Smooth muscle cell of the brain vasculature (primary cell): ENCODE measurements around the gene TMEM258.
A peak's percentile ranks its signal among the peaks of the same experiment; 100 is the strongest.

Experiments
- DNase-seq: peaks from one replicate; pipeline ENCODE4 v3.0.0-alpha.2; 2012; ENCODE audit warnings: low read depth, low spot score

The TMEM258 gene

GRCh38 chr11:61820174-61820573 lies 27.8 kb upstream of the TMEM258 start:
- no peak for DNase-seq

GRCh38 chr11:61817471-61818202 lies 25.2 kb upstream of the TMEM258 start:
- DNase-seq: no peak

DNA sequence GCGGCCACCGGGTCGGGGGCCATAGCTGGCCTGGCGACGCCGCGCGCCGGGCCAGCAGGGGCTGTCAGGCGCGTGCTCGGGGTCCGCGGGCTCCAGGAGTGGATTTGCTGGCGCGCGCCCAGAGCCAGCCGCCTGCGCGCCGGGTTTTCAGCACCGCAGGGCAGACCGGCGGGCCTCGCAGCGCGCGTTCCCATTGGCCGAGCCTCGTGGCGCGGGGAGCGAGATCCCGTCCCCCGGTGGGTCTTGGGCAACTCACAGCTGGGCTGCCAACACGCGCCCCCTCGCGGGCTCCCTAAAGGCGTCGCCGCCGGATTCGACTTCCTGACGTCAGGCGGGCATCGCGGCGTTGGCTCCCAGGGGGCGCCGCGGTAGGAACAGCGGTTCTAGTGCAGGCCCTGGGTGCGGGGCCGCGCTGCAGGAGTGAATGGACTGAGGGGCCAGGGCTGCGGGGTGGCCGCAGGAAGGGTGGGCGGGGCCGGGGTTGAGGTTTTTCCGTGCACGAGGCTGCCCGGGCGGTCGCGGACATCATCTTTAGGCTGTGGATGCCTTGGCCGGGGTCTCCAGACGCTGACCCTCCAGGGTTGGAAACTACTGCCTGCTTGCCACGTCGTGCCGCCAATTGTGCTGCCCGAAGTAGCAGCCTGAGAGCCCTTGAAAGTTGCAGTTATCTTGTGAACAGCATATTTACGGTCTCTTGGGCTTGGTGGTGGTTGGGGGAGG lies 24.5 kb upstream of the TMEM258 start, which contains the start of gene FADS1:
FADS1 (minus strand) TSS at position 268 of the 720 bp plus-strand sequence; CDS start at position 194, 74 bp downstream.
- peak; percentile 67 for DNase-seq

GRCh38 chr11:61815790-61816735 lies 23.7 kb upstream of the TMEM258 start:
- DNase-seq: no peak

DNA sequence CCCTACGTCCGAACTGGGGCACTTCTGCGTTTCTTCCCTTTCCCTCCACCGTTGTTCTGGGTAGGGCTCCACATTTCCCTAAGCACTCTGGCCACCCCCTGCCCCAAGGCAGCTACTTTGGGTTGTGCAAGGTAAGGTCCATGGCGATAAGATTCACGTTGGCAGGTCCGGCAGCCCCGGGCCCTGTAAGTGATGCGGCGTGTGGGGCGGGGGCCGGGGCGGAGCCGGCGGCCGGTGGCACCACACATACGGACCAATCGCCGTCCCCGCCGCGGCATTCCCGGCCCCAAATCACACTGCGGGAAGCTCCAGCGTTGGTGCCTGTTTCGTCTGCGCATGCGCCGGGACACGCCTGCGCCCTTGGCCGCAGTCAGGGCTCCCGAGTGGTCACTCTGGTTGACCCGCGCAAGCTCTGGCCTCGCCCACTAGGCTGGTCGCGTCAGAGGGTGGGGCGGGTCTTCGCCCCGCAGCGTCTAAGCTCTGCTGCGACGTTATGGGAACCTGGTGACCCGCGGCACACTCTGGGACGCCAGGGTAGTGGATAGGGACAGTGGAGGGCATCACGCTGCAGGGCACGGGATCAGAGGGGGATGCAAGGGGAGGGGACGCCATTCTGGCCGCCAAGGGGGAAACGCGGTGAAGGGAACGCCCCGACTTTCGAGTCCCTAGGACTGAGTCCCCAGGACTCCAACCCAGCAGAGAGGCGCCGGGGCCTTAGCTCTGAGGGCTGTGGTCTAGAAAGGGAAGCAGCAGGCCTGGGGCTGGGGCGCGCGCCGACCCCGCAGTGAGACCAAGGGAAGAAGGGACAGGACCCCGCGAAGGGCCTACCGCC lies 22.8 kb upstream of the TMEM258 start:
- peak; percentile 91 for DNase-seq

GRCh38 chr11:61814247-61814957 lies 22.0 kb upstream of the TMEM258 start:
- no peak for DNase-seq

DNA sequence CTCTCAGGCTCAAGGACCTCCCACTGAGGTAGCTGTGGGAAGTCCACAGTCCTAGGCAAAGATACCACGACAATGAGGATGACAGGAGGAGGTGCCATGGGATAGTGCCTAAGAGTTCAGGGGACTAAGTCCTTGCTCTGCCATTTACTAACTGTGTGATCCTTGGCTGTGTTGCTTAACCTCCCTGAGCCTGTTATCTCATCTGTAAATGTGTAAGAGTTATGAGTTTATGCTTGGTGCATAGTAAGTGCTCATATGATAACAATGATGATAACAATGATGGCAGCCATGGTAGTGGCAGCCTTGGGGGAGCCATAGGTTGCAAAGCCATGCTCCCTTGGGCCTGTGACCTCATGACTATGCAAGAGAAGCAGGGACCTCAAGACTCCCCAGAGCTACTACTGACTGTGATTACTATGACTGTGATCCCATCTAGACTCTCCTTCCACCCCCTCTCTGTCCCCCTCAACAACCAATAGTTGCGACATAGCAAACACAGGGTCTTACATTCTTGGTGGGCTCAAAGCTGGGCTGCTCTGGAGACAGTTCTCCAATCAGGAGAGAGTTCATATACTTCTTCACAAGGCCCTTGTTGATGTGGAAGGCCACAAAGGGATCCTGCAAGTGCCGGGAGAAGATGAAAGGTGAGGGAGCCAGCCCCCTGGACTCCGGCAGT lies 20.5 kb upstream of the TMEM258 start:
- DNase-seq: no peak

DNA sequence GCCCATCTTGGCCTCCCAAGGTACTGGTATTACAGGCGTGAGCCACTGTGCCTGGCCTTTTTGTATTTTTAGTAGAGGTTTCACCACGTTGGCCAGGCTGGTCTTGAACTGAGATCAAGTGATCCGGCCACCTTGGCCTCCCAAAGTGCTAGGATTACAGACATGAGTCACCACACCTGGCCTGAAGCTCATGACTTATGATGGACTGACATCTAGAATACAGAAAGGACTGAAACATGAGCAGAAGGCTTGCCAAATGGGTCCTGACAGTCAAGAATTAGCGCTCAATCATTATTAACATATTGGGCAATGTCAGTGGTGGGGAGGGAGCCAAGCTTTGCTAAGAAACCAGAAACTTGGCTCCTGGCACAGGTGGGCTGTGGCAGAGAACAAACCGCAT lies 19.4 kb upstream of the TMEM258 start:
- no peak for DNase-seq

DNA sequence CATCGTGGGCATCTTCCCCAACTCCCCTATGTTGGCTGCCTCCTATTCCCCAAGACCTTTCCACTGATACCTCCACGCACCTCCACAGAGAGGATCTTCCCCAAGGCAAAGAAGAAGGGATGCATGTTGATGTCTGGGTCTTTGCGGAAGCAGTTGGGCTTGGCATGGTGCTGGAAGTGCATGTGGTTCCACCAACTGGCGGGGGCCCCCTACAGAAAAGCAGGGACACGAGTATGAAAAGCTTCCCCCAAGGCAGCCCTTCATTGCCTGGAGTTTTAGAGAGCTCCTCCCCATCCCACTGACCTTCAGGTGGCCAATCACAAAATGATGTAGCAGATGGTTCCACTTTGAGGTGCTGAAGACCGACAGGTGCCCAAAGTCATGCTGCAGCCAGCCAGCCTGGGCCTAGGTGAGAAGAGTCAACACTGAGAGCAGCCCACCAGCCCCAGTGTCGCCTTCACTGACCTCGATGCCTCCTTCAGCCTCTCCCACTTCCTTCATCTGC lies 18.3 kb upstream of the TMEM258 start:
- DNase-seq: no peak

DNA sequence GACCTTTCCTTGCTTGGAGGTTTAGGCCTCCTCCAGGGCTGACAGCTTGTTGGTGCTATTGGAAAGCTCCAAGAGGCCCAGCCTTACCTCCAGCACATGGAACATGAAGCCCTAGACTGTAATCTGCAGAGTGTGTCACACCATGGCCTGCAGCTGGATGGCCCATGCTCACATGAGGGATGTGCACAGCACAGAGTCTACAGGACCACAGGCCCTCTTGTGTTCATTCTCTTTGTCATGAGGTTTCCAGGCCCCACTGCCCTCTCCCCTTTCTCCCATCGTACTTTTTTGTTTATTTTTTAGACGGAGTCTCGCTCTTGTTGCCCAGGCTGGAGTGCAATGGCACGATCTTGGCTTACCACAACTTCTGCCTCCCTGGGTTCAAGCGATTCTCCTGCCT lies 14.4 kb upstream of the TMEM258 start:
- DNase-seq: no peak

GRCh38 chr11:61805146-61805545 lies 12.7 kb upstream of the TMEM258 start:
- DNase-seq: no peak

- no peak for DNase-seq
These were observed 11.7 kb upstream of the TMEM258 start for GRCh38 chr11:61803889-61804647.

DNA sequence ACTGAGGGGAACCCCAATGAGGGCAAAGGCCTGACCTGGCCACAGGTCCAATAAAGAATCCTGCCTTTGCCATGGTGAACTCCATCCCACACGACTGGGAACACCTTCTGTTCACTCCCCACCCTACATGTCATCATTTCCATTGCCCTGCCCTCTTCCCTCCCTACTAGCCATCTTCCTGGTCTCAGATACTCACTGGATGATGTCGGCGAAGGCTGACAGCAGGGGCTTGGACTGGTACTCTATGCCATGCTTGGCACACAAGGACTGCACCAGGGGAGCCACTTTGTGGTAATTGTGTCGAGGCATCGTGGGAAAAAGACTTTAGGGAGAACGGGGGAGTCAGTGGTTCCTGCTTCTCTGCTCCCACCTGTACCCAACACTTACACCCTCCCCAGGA lies 10.2 kb upstream of the TMEM258 start:
- no peak for DNase-seq

GRCh38 chr11:61800331-61801281 lies 8.2 kb upstream of the TMEM258 start:
- no peak for DNase-seq

DNA sequence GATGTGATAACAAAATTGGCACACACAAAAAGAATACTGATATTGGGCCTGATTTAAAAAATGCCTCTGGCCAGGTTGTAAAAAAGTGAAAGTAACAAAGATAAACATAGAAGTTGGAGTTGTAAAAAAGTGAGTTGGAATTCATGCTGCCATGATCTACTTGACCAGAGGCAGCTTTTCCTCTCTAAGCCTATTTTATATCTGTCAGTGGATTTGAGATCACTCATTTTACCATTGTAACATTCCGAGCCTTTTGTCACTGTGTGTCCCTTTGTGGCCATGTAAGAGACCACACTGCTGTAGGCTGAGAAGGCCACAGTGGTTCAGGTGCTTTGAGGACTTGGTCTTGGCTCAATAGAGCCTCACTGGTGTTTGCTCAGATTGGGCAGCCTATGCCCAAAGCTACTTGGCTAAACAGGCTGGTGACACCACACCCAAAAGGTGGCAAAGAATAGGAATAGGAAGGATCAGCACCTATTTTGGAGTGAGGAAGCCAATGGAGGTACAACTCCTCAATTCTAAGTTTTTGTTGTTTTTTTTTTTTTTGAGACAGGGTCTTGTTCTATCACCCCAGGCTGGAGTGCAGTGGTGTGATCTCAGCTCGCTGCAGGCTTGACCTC lies 7.4 kb upstream of the TMEM258 start:
- DNase-seq: no peak

- no peak for DNase-seq
These were observed 5.0 kb upstream of the TMEM258 start for GRCh38 chr11:61797263-61797944.
